Body of pancreas (tissue), 4 donors: ENCODE measurements around the gene ADAMTS17. TPM values are rescaled to one million over a fixed set of nuclear protein-coding genes. Genes with fewer than 3 reads are reported as not detected.

Experiments used
- ATAC-seq: fragments of 150-250 bp; one replicate; pipeline ENCODE4 v1.9.1; 2016
- DNase-seq, 4 donors: peaks; one replicate each; pipeline ENCODE4 v3.0.0-alpha.2; 2019
- H3K27ac ChIP-seq, 4 donors: fragments of 200-600 bp; sonication (generic); 1 replicate in 3 of 4; 2 replicates in 1 of 4; pipeline versions ENCODE4 v1.5.1 to v1.6.1; 2016 to 2019; ENCODE audit warnings: mild to moderate bottlenecking in 1 of 4, mixed read lengths in 1 of 4, moderate library complexity in 1 of 4
- H3K27me3 ChIP-seq, 2 donors: fragments of 200-600 bp; sonication (generic); one replicate each; pipeline ENCODE4 v1.6.0; 2016; ENCODE audit warnings: mild to moderate bottlenecking in 1 of 2
- H3K36me3 ChIP-seq, 2 donors: fragments of 200-600 bp; sonication (generic); replicated peaks in 1 of 2; 2 replicates each; pipeline ENCODE4 v1.5.1; 2016; ENCODE audit warnings: low read depth in 2 of 2; ENCODE audit not compliant: insufficient read depth in 1 of 2
- H3K4me1 ChIP-seq: fragments of 200-600 bp; sonication (generic); one replicate; pipeline ENCODE4 v1.6.0; 2016
- H3K4me3 ChIP-seq, 2 donors: fragments of 200-600 bp; sonication (generic); 1 replicate in 1 of 2; 2 replicates in 1 of 2; pipeline ENCODE4 v1.5.1; 2016 to 2019
- H3K9me3 ChIP-seq, 3 donors: fragments of 200-600 bp; sonication (generic); 1 replicate in 2 of 3; 2 replicates in 1 of 3; pipeline ENCODE4 v1.5.1; 2016
- CTCF ChIP-seq, 7 experiments: fragments of 450-650 bp in 4 of 7; fragments of 200-600 bp in 3 of 7; sonication (generic) in 3 of 7; IDR thresholded peaks; one replicate each; pipeline ENCODE4 v1.5.1; 2016 to 2019; ENCODE audit warnings: antibody characterized with exemption in 7 of 7
- POLR2A ChIP-seq, 3 donors: fragments of 450-650 bp; IDR thresholded peaks; one replicate each; pipeline ENCODE4 v1.6.1; 2016; ENCODE audit warnings: antibody characterized with exemption in 3 of 3, mild to moderate bottlenecking in 2 of 3
- WGBS, 2 donors: methylation state at CpG; one replicate each; pipeline ENCODE4 v1.1.5; 2017; 5-methylcytosine and 5-hydroxymethylcytosine counted together
- intact Hi-C: fragments of 100-400 bp; cut with DNase I; formaldehyde crosslinking; loops from one replicate; pipeline ENCODE4 v1.15.1; 2023
- total RNA-seq, 2 donors: library from RNA; depleted of rRNA; stranded (reverse); fragments of >200 nt; gene quantifications; one replicate each; pipeline ENCODE4 v1.1.0, GENCODE V29; 2016

ADAMTS17 gene
- total RNA-seq, 2 donors from 2014 or later: 24.6 to 26.0 TPM

- Histone ChIP-seq H3K9me3 (no peaks in the 10 kb centered on the region), H3K4me1 (no peaks in the 10 kb centered on the region), H3K27me3 (no peaks in the 10 kb centered on the region), H3K36me3 (no peaks in the 10 kb centered on the region), H3K27ac (no peak overlapping the region), H3K4me3 (no peak overlapping the region)
- ATAC-seq (no peak), DNase-seq (no peak)
- WGBS, 2 donors: 94 to 95% methylated on average over 4 of the region's 4 CpGs
- TF ChIP-seq CTCF (IDR thresholded peaks at IDR 0.05) (no peak), POLR2A (IDR thresholded peaks at IDR 0.05) (no peak)
- intact Hi-C loops: no loop called here
Observed at GRCh38 chr15:100183921-100184495, 157.8 kb downstream of the ADAMTS17 start.

- intact Hi-C loops: no loop called here
Observed at GRCh38 chr15:100180921-100181320, 160.9 kb downstream of the ADAMTS17 start.

GRCh38 chr15:100175406-100176114 lies 166.2 kb downstream of the ADAMTS17 start:
- TF ChIP-seq CTCF (IDR thresholded peaks at IDR 0.05) (no peak), POLR2A (IDR thresholded peaks at IDR 0.05) (no peak)
- Histone ChIP-seq H3K4me1 (no peaks in the 10 kb centered on the region), H3K9me3 (peaks cover 0 to 18% (median 0%) of the 10 kb centered on the region in 3 donors), H3K36me3 (no peaks in the 10 kb centered on the region), H3K27me3 (no peaks in the 10 kb centered on the region), H3K4me3 (no peak overlapping the region), H3K27ac (no peak overlapping the region)
- intact Hi-C loops: no loop called here
- ATAC-seq (no peak), DNase-seq (no peak)
- WGBS, 2 donors: 80 to 90% methylated on average over 12 of the region's 12 CpGs

More at GRCh38 chr15:100180921-100181320, 160.9 kb downstream of the ADAMTS17 start:
- no peaks in the 10 kb centered on the region for H3K36me3 ChIP-seq
- no peaks in the 10 kb centered on the region for H3K27me3 ChIP-seq
- no peak overlapping the region for H3K4me3 ChIP-seq
- H3K9me3 ChIP-seq: no peaks in the 10 kb centered on the region
- no peaks in the 10 kb centered on the region for H3K4me1 ChIP-seq
- no peak for DNase-seq
- whole genome bisulfite sequencing, 2 donors: 100% methylated on average over 2 of the region's 2 CpGs; no CpG with 5 or more reads in 1 of the 2 donors
- ATAC-seq: no peak
- TF ChIP-seq CTCF (IDR thresholded peaks at IDR 0.05) (no peak), POLR2A (IDR thresholded peaks at IDR 0.05) (no peak)
- no peak overlapping the region for H3K27ac ChIP-seq

- H3K4me1 ChIP-seq: no peaks in the 10 kb centered on the region
- H3K27ac ChIP-seq: no peak overlapping the region
- H3K27me3 ChIP-seq: no peaks in the 10 kb centered on the region
- no peaks in the 10 kb centered on the region for H3K36me3 ChIP-seq
- WGBS, 2 donors: 96 to 98% methylated on average over 3 of the region's 3 CpGs
- intact Hi-C loops: no loop called here
- peaks cover 0 to 18% (median 0%) of the 10 kb centered on the region in 3 donors for H3K9me3 ChIP-seq
- no peak for TF ChIP-seq POLR2A (IDR thresholded peaks at IDR 0.05)
- TF ChIP-seq CTCF (IDR thresholded peaks at IDR 0.05): no peak
- DNase-seq (no peak), ATAC-seq (no peak)
- no peak overlapping the region for H3K4me3 ChIP-seq
Observed at GRCh38 chr15:100174904-100175275, 166.9 kb downstream of the ADAMTS17 start.
